HG03378 (cell line): ENCODE results near the gene CSF2RB.

Experiments used
- ATAC-seq: cut with Tn5 transposase; IDR thresholded peaks from one replicate; pipeline ENCODE4 v1.9.1; 2021; ENCODE audit warnings: mild to moderate bottlenecking, moderate library complexity; ENCODE audit not compliant: unreplicated experiment

The CSF2RB gene

DNA sequence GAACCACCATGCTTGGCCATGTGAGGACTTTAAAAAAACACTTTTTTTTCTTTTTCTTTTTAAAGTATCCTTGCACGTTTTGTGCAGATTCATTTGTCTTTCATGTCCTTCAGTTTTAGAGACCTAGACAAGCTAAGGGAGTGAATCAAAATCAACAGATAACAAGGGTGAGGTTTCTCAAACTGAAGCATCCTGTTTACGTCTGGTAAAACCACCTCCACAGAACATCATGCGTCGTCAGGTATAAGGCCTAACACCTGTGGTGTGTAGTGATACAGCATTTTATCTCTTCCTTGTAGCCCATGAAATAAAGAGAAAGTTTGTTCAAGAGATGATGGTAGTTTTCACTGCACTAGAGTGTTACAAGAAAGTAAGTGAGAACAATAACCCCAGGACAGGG lies 26.3 kb upstream of the CSF2RB start:
- no peak for ATAC-seq

DNA sequence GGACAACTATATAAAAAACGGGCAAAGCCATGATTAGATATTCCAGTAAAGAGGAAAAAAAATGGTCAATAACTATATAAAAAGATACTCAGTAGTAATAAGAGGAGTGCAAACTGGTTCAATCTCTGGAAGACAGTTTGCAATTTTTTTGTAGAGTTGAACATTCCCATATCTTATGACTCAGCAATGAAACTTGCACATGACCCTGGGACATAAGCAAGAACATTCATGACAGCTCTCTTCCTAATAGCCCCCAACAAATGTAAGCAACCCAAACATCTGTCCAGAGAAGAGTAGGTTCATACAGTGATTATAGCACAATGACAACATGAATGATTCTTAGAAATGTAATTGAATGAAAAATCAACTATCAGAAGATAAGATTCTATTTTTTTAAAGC lies 21.8 kb upstream of the CSF2RB start:
- no peak for ATAC-seq

DNA sequence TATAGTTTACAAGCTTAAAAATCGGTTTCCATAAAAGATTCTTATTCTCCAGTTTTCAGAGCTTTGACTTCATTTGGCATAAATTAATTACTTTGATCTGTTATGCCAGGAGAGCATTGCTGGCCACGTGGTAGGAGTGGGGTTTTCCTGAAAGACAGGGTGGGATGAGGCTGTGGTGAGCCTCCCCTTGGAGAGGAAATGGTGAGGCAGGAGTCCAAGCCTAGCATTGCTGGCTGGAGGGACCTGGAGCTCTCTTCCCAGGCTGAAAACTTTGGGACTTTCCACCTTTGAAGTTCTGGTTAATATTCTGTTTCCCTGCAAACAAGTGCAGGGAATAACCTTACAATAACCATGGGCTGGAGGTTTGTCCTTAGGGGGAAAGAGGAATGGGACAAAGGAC lies 21.1 kb upstream of the CSF2RB start:
- no peak for ATAC-seq

- ATAC-seq = no peak
Observed at GRCh38 chr22:36893262-36893661, 20.2 kb upstream of the CSF2RB start.

DNA sequence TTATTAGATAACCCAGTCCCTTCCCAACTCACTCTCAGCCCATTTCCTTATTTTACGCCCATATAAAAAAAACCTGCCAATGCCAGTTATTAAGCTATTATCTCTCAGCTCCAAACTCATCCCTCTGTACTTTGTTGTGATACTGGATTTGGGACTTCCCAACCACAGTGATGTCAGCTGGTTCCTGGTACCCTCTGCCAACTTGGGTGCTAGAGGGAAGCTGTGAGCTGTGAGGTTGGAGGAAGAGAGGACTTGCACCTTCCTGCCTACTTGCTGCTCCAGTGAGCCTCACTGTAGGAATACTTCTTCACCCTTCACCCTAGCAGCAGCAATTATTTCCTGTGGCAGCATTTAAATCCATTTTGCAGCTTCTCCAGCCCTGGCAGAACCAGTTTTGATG lies 19.2 kb upstream of the CSF2RB start:
- ATAC-seq = no peak

GRCh38 chr22:36897611-36898010 lies 15.8 kb upstream of the CSF2RB start:
- no peak for ATAC-seq

GRCh38 chr22:36898690-36899089 lies 14.7 kb upstream of the CSF2RB start:
- no peak for ATAC-seq

DNA sequence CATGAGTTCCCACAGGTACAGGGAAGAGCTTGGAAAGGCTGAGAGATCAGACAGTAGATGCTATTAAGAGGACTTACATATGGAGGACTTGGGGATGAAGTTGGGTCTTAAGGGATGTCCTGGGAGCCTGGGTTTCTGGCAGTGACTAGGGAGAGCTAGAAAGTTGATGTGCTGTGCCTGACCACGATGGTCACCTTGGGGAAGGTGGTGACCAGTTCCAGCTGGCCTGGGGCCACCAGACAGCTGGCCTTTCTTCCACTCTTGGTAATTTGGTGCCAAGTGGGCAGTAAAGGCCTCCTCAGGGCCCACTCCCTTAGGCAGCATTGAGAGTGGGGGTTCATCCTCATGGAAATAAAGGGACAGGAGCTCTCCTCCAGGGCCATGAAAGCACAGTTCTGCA lies 13.9 kb upstream of the CSF2RB start:
- ATAC-seq = no peak

GRCh38 chr22:36900225-36900624 lies 13.2 kb upstream of the CSF2RB start:
- ATAC-seq = no peak

- ATAC-seq = no peak
Observed at GRCh38 chr22:36900880-36901279, 12.5 kb upstream of the CSF2RB start.

DNA sequence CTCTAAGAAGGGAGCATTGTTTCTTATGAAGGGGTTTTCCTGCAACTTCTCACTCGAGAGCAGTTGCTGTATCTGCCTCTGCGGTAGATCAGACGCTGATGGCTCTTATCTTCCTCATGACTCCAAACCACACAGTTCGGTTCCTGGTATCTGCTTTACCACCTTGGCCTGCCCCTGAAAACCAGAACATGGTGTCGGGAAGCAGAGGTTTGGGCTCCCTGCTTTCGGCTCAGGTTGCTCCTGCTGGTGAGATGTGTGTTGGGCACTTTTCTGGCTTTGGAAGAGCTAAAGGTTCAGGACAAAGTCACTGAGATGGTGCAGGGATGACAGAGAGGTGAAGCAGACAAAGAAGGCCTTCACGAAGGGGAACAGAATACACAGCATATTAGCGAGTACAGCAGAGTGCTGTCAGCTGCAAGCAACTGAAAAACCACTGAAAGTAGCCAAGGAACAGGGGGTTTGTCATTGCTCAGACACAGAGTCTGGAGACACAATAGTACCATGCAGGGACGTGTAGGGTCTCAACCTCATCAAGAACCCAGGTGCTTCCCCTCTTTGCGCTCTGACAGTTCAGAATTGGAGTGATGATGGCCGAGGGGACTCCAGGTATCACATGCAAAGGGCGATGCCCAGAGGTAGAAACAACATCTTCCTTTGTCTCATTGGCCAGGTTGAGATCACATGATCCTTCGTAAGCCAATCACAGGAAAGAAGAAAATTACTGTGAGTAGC lies 11.9 kb upstream of the CSF2RB start:
- no peak for ATAC-seq

DNA sequence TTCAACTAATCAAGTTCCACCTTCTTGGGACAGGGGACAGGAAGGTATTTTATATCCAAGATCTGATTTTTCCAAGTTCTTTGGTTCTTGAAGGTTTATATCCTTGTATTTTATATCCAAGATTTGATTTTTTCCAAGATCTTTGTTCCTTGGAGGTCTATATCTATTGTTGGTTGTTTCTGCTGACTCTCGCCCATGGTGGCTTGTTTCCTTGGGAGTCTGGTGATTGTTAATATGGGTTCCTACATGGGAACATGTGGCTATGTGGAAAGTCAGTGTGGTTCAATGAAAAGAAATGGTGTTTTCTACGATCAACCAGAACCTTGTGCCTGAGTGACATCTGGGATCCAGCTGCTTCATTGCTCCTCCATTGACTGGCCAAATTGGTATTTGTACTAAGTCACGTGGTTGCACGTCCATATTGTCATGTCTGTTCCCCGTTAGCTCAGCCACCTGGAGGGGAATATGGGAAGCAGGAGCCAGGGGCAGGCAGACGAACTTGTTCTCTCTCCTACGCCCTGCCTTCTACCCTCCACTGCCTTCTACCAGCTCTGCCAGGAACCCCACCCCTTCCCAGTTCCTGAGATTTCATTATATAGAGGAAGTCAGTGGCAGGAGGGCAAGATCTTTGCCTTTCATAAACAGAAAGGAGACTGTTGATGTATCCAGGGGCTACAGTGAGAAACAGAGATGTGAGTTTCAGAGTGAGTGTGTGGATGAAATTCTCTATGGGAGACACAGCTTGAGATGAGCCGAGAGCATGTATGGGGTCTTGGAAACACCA lies 11.1 kb upstream of the CSF2RB start:
- no peak for ATAC-seq

GRCh38 chr22:36904260-36904880 lies 9.1 kb upstream of the CSF2RB start:
- ATAC-seq = no peak

DNA sequence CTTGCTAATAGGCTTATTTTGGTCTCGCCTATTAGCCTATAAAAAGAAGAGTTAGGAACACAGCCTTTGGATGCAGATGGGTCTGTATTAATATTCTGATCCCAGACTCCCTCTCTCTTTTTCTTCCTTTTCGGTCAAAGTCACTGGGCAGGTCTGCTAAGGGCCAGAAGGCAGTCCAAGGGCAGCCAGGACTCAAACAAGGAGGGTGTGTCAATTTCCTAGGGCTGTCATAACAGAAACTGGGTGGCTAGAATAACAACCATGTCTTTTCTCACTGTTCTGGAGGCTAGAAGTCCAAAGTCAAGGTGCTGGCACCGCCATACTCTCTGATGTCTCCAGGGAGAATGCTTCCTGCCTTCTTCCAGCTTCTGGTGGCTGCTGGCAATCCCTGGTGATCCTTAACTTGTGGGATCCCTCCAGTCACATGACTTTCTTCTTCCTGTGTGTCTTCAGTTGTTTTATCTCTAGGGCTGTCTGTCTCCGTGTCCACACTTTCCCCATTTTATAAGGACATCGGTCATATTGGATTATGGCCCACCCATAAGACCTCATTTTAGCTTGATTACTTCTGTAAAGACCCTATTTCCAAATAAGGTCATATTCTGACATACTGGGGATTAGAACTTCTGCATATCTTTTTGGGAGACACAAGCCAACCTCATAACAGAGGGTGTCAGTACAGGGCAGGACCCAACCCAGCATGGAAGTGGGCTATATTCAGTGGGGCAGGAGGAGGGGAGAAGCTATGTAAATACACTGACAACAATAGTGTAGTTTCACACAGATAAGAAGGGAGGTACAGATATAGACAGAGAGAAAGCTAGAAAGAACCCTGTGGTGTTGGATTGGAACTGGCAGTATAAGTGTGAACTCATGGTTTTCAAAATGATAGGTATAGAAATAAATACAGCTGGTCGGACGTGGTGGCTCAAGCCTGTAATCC lies 5.9 kb upstream of the CSF2RB start:
- no peak for ATAC-seq

- no peak for ATAC-seq
Observed at GRCh38 chr22:36910461-36910860, 3.0 kb upstream of the CSF2RB start.

DNA sequence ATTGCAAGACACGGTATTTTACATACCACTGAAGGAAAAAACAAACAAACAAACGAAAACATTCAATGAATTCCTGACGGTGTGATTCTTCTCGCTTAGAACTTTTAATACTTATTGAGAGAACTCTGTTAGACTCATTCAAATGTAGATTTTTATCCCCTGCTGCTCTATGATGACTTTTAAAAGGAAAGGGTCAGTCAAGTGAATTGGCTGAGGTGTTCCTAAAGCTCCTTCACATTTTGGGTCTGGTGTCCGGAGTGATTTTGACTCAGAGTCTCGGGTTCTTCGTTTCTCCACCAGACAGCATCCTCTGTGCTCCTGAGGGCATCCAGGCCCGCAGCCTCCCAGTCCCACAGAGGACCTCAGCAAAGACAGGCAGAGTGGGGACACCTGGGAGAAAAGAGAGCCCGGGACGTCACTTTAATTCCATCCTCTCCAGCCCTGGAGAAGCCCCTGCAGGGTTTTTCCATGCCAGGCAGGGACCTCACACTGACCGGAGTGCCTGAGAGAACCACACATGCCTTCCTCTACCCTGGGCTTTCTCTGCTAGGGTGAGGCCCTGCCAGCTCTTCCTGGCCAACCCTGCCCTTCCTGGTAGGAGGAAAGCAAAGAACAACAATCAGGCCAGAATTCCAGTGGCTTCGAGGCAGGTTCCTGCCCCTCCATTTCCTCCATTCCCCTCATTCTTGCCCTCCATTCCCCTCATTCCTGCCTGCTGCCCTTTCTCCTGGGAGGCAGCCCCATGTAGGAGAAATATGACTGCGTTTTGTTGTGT lies 1.4 kb upstream of the CSF2RB start:
- no peak for ATAC-seq

- ATAC-seq = no peak
Observed at GRCh38 chr22:36912694-36913426, 568 bp upstream of the CSF2RB start.

- no peak for ATAC-seq
Observed at GRCh38 chr22:36914390-36914752, 943 bp downstream of the CSF2RB start.

DNA sequence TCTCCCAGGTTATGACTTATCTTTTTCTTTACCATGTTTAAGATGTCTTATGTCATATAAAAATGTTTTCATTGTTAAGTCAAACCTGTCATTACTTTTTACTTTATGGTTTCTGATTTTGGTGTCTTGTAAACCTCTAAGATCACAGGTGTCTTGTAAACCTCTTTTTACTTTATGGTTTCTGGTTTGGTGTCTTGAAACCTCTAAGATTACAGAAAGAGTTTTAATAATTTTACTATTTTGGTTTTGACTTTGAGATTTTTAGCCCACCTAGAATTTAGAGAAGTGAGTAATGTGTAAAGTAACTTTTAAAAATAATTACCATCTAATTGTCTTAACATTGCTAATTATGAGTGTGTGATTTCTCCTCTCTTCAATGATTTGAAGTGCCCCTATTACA lies 2.6 kb downstream of the CSF2RB start:
- ATAC-seq = no peak
